Measurements from ENCODE around the gene NEU3.

The NEU3 gene

GRCh38 chr11:75063741-75064314 lies 75.1 kb downstream of the NEU3 start:
- no peak for DNase-seq (ENCODE audit: low spot score)

- no peak for DNase-seq (ENCODE audit: low spot score)
Observed at GRCh38 chr11:75066061-75066460, 77.3 kb downstream of the NEU3 start.

Data from HuH-7.5 (cell line).